Liver (tissue), 3 donors: ENCODE measurements around the gene PRSS33.

Experiments used
- NR2F2 ChIP-seq: IDR thresholded peaks from 2 replicates; pipeline ENCODE4 v1.6.1; 2016; ENCODE audit warnings: antibody characterized with exemption
- RAD21 ChIP-seq, 2 donors: IDR thresholded peaks; 2 replicates each; pipeline ENCODE4 v1.6.1; 2016; ENCODE audit warnings: antibody characterized with exemption in 2 of 2, mild to moderate bottlenecking in 2 of 2
- TF ChIP-seq, protein P1 (sequence below): fragments of 150-350 bp; IDR thresholded peaks from 2 replicates; pipeline ENCODE4 v1.5.1; 2017; ENCODE audit warnings: improper control_type of control experiment, low read depth, low read length; ENCODE audit not compliant: missing input control
- donor health status: healthy.
- donor health status: healthy.

DNA sequence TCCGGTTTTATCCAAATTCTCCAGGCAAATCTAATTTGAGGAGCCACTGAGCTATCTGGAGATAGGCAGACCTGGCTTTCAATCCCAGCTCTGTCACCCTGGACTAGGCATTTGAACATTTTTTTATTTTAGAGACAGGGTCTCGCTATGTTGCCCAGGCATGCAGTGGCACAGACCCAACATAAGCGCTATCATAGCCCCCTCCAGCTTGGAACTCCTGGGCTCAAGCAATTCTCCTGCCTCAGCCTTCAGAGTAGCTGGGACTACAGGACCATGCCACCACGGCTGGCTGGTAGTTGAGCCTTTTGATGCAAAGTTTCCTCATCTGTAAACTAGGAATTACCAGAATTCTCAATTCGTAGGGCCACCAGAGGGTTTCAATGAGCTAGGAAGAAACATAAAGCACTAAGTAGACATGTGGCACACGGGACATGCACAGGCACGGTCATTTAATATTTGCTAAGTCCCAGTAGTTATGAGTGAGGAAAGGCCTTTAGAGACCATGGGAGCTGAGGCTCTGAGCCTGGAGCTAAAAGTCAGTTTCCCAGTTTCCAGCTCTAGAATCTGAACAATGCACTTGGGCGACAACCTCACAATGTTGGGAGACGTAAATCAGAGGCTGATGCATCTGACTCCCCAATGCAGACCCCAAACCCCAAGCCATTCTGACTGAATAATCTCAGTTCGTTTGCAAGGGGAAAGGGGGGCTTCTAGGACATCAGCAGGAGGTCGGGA lies 11.4 kb downstream of the PRSS33 start:
- TF ChIP-seq, protein P1, sequence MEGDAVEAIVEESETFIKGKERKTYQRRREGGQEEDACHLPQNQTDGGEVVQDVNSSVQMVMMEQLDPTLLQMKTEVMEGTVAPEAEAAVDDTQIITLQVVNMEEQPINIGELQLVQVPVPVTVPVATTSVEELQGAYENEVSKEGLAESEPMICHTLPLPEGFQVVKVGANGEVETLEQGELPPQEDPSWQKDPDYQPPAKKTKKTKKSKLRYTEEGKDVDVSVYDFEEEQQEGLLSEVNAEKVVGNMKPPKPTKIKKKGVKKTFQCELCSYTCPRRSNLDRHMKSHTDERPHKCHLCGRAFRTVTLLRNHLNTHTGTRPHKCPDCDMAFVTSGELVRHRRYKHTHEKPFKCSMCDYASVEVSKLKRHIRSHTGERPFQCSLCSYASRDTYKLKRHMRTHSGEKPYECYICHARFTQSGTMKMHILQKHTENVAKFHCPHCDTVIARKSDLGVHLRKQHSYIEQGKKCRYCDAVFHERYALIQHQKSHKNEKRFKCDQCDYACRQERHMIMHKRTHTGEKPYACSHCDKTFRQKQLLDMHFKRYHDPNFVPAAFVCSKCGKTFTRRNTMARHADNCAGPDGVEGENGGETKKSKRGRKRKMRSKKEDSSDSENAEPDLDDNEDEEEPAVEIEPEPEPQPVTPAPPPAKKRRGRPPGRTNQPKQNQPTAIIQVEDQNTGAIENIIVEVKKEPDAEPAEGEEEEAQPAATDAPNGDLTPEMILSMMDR, result no peak
- TF ChIP-seq NR2F2 (no peak), RAD21 (IDR thresholded peaks at IDR 0.05) (no peak)
